ENCODE data around the gene ZNF841. TPM values are rescaled to one million over a fixed set of nuclear protein-coding genes. Genes with fewer than 3 reads are reported as not detected.
A peak's percentile ranks its signal among the peaks of the same experiment; 100 is the strongest.
"Not testable (repeated sequence)": the region's sequence is repeated elsewhere in the genome, so short reads cannot be mapped to it uniquely, and the experiment has no call there.

Gene ZNF841
- total RNA-seq, 1 experiment from 2014 or later: 13.5 TPM

GRCh38 chr19:52028780-52029123, 66.8 kb downstream of the ZNF841 start:
- Histone ChIP-seq H3K4me1 (no peaks in the 10 kb centered on the region), H3K36me3 (peaks cover 39% of the 10 kb centered on the region), H3K9me3 (replicated peaks) (peaks cover 18% of the 10 kb centered on the region), H3K4me3 (peak overlapping the region; percentile 93), H3K27ac (peak overlapping the region; percentile 93), H3K27me3 (no peaks in the 10 kb centered on the region)
- no peak for DNase-seq

GRCh38 chr19:52028027-52028779, 67.4 kb downstream of the ZNF841 start, which contains the start of gene ZNF614:
Gene ZNF614, minus strand, starts transcription at chr19:52028379. Its CDS starts 2,634 bp downstream, at chr19:52025745.
- Histone ChIP-seq H3K27ac (peak within 1 kb of the TSS; percentile 93), H3K4me3 (peak within 1 kb of the TSS; percentile 93), H3K27me3 (no peaks in the 10 kb centered on the region), H3K9me3 (replicated peaks) (peaks cover 13% of the 10 kb centered on the region), H3K36me3 (peaks cover 39% of the 10 kb centered on the region), H3K4me1 (no peaks in the 10 kb centered on the region)
- peak; percentile 87 to 90 for DNase-seq

GRCh38 chr19:52026255-52026990, 69.1 kb downstream of the ZNF841 start:
- H3K9me3 ChIP-seq (replicated peaks); H3K4me3 ChIP-seq; H3K4me1 ChIP-seq; H3K27me3 ChIP-seq; H3K27ac ChIP-seq; DNase-seq: not testable (repeated sequence)
- H3K36me3 ChIP-seq: peaks cover 48% of the 10 kb centered on the region

GRCh38 chr19:52024478-52024877, 71.1 kb downstream of the ZNF841 start:
- not testable (repeated sequence) for DNase-seq; H3K27ac ChIP-seq; H3K4me3 ChIP-seq; H3K27me3 ChIP-seq; H3K4me1 ChIP-seq; H3K9me3 ChIP-seq (replicated peaks)
- peaks cover 64% of the 10 kb centered on the region for H3K36me3 ChIP-seq

GRCh38 chr19:52022193-52022592, 73.4 kb downstream of the ZNF841 start:
- Histone ChIP-seq H3K27ac (no peak overlapping the region), H3K4me3 (no peak overlapping the region), H3K36me3 (peaks cover 87% of the 10 kb centered on the region), H3K9me3 (replicated peaks) (peaks cover 9% of the 10 kb centered on the region), H3K27me3 (no peaks in the 10 kb centered on the region), H3K4me1 (no peaks in the 10 kb centered on the region)
- no peak for DNase-seq

- H3K27ac ChIP-seq: no peak overlapping the region
- peaks cover 98% of the 10 kb centered on the region for H3K36me3 ChIP-seq
- H3K9me3 ChIP-seq (replicated peaks): peaks cover 22% of the 10 kb centered on the region
- DNase-seq: no peak
- no peak overlapping the region for H3K4me3 ChIP-seq
- no peaks in the 10 kb centered on the region for H3K4me1 ChIP-seq
- H3K27me3 ChIP-seq: no peaks in the 10 kb centered on the region
Observed at GRCh38 chr19:52020506-52020905, 75.1 kb downstream of the ZNF841 start.

Other genes with a start within 250 kb of the ZNF841 start
- 10.0 and 10.8 TPM in 2 replicates for gene ZNF577, start 207.8 kb downstream of the ZNF841 start, total RNA-seq (2014; rRNA removed; shearing (Covaris generic))
- gene ZNF649, start 190.7 kb downstream of the ZNF841 start, total RNA-seq (2014; rRNA removed; shearing (Covaris generic)): 22.0 and 22.1 TPM in 2 replicates
- gene ZNF613, start 168.3 kb downstream of the ZNF841 start, total RNA-seq (2014; rRNA removed; shearing (Covaris generic)): 4.6 and 5.3 TPM in 2 replicates
- gene ZNF350, start 108.9 kb downstream of the ZNF841 start, total RNA-seq (2014; rRNA removed; shearing (Covaris generic)): 6.1 and 7.3 TPM in 2 replicates
- gene ZNF615, start 87.6 kb downstream of the ZNF841 start, total RNA-seq (2014; rRNA removed; shearing (Covaris generic)): 10.4 and 11.4 TPM in 2 replicates
- gene ZNF614, start 67.4 kb downstream of the ZNF841 start, total RNA-seq (2014; rRNA removed; shearing (Covaris generic)): 22.3 TPM in 2 replicates
- 8.6 and 10.0 TPM in 2 replicates for gene ZNF432, start 46.9 kb downstream of the ZNF841 start, total RNA-seq (2014; rRNA removed; shearing (Covaris generic))
- 10.8 and 13.0 TPM in 2 replicates for gene ZNF616, start 44.2 kb upstream of the ZNF841 start, total RNA-seq (2014; rRNA removed; shearing (Covaris generic))
- gene ZNF836, start 75.9 kb upstream of the ZNF841 start, total RNA-seq (2014; rRNA removed; shearing (Covaris generic)): 4.9 and 5.9 TPM in 2 replicates
- 175 and 190 TPM in 2 replicates for gene PPP2R1A, start 94.3 kb upstream of the ZNF841 start, total RNA-seq (2014; rRNA removed; shearing (Covaris generic))
- 19.1 and 23.4 TPM in 2 replicates for gene ZNF766, start 173.8 kb upstream of the ZNF841 start, total RNA-seq (2014; rRNA removed; shearing (Covaris generic))
- 14.6 and 17.3 TPM in 2 replicates for gene ZNF480, start 201.4 kb upstream of the ZNF841 start, total RNA-seq (2014; rRNA removed; shearing (Covaris generic))
- 4.0 and 4.4 TPM in 2 replicates for gene ZNF610, start 240.5 kb upstream of the ZNF841 start, total RNA-seq (2014; rRNA removed; shearing (Covaris generic))

All from SJCRH30 (cell line).